HG02870 (cell line): ENCODE data around the gene ARL5C.

Experiments
- ATAC-seq: cut with Tn5 transposase; IDR thresholded peaks from one replicate; pipeline ENCODE4 v1.9.1; 2021; ENCODE audit warnings: mild to moderate bottlenecking, moderate library complexity; ENCODE audit not compliant: unreplicated experiment

The ARL5C gene

GRCh38 chr17:39194089-39194984 is 28.4 kb upstream of the ARL5C start:
- ATAC-seq, result no peak

GRCh38 chr17:39193346-39193745 is 27.4 kb upstream of the ARL5C start:
- ATAC-seq, result no peak

GRCh38 chr17:39192901-39193300 is 26.9 kb upstream of the ARL5C start:
- no peak for ATAC-seq

- no peak for ATAC-seq
These were observed 26.0 kb upstream of the ARL5C start for GRCh38 chr17:39191750-39192510.

GRCh38 chr17:39187152-39187830 is 21.3 kb upstream of the ARL5C start:
- ATAC-seq, result no peak

- ATAC-seq, result no peak
These were observed 20.6 kb upstream of the ARL5C start for GRCh38 chr17:39186481-39187002.

- no peak for ATAC-seq
These were observed 17.8 kb upstream of the ARL5C start for GRCh38 chr17:39183720-39184119.

GRCh38 chr17:39183045-39183444 is 17.1 kb upstream of the ARL5C start:
- ATAC-seq, result no peak

GRCh38 chr17:39181303-39181702 is 15.3 kb upstream of the ARL5C start:
- ATAC-seq, result no peak

- no peak for ATAC-seq
These were observed 12.6 kb upstream of the ARL5C start for GRCh38 chr17:39178536-39178935.

- no peak for ATAC-seq
These were observed 11.3 kb upstream of the ARL5C start for GRCh38 chr17:39177256-39177655.

GRCh38 chr17:39175695-39176093 is 9.7 kb upstream of the ARL5C start:
- ATAC-seq, result no peak

- no peak for ATAC-seq
These were observed 9.1 kb upstream of the ARL5C start for GRCh38 chr17:39174920-39175694.

- no peak for ATAC-seq
These were observed 7.7 kb upstream of the ARL5C start for GRCh38 chr17:39173526-39174274.

GRCh38 chr17:39173080-39173479 is 7.1 kb upstream of the ARL5C start:
- ATAC-seq, result no peak

GRCh38 chr17:39171933-39172332 is 6.0 kb upstream of the ARL5C start:
- no peak for ATAC-seq

- no peak for ATAC-seq
These were observed 4.6 kb upstream of the ARL5C start for GRCh38 chr17:39170558-39170957.

GRCh38 chr17:39170109-39170508 is 4.1 kb upstream of the ARL5C start:
- no peak for ATAC-seq

- ATAC-seq, result no peak
These were observed 3.6 kb upstream of the ARL5C start for GRCh38 chr17:39169518-39169917.

- no peak for ATAC-seq
These were observed 3.1 kb upstream of the ARL5C start for GRCh38 chr17:39169101-39169500.
